GM20000 (cell line): ENCODE data around the gene AFDN.

Experiments
- DNase-seq: peaks from one replicate; pipeline ENCODE4 v3.0.0; 2012; ENCODE audit warnings: low spot score
- CTCF ChIP-seq: IDR thresholded peaks from 2 replicates; pipeline ENCODE4 v1.5.1; 2012; ENCODE audit warnings: mild to moderate bottlenecking, control low read depth; ENCODE audit errors: extremely low read depth, missing control alignments

Gene AFDN

GRCh38 chr6:167811442-167812087 lies 15.1 kb upstream of the AFDN start:
- no peak for DNase-seq

GRCh38 chr6:167812088-167812487 lies 14.6 kb upstream of the AFDN start:
- no peak for TF ChIP-seq CTCF
- no peak for DNase-seq

More at GRCh38 chr6:167811442-167812087, 15.1 kb upstream of the AFDN start:
- TF ChIP-seq CTCF: no peak

GRCh38 chr6:167815296-167815980 lies 11.3 kb upstream of the AFDN start:
- TF ChIP-seq CTCF: no peak
- DNase-seq: no peak

GRCh38 chr6:167817016-167817415 lies 9.7 kb upstream of the AFDN start:
- no peak for DNase-seq
- TF ChIP-seq CTCF: no peak

GRCh38 chr6:167817729-167818128 lies 9.0 kb upstream of the AFDN start:
- no peak for DNase-seq
- TF ChIP-seq CTCF: no peak

- DNase-seq: no peak
- no peak for TF ChIP-seq CTCF
Observed at GRCh38 chr6:167819576-167819975, 7.1 kb upstream of the AFDN start.

GRCh38 chr6:167820681-167821080 lies 6.0 kb upstream of the AFDN start:
- DNase-seq: no peak
- TF ChIP-seq CTCF: no peak
